Upper lobe of left lung (tissue), 4 donors: ENCODE results near the gene P3H2.

ENCODE experiments used
- POLR2AphosphoS5 ChIP-seq, 2 donors: sonication (generic); formaldehyde crosslinking; IDR thresholded peaks; one replicate each; pipeline ENCODE4 v1.5.1; 2017; ENCODE audit warnings: antibody characterized with exemption in 2 of 2
- TF ChIP-seq, protein P1 (sequence below), 6 experiments: fragments of 450-650 bp in 4 of 6; fragments of 200-600 bp in 2 of 6; sonication (generic) in 2 of 6; IDR thresholded peaks; one replicate each; pipeline ENCODE4 v1.5.1; 2016 to 2019; ENCODE audit warnings: antibody characterized with exemption in 6 of 6

- TF ChIP-seq, protein P1, sequence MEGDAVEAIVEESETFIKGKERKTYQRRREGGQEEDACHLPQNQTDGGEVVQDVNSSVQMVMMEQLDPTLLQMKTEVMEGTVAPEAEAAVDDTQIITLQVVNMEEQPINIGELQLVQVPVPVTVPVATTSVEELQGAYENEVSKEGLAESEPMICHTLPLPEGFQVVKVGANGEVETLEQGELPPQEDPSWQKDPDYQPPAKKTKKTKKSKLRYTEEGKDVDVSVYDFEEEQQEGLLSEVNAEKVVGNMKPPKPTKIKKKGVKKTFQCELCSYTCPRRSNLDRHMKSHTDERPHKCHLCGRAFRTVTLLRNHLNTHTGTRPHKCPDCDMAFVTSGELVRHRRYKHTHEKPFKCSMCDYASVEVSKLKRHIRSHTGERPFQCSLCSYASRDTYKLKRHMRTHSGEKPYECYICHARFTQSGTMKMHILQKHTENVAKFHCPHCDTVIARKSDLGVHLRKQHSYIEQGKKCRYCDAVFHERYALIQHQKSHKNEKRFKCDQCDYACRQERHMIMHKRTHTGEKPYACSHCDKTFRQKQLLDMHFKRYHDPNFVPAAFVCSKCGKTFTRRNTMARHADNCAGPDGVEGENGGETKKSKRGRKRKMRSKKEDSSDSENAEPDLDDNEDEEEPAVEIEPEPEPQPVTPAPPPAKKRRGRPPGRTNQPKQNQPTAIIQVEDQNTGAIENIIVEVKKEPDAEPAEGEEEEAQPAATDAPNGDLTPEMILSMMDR (IDR thresholded peaks at IDR 0.05): no peak
- TF ChIP-seq POLR2AphosphoS5 (IDR thresholded peaks at IDR 0.05): no peak
Measured at GRCh38 chr3:190086191-190086590, 34.5 kb downstream of the P3H2 start.
